Fibroblast of lung (primary cell): ENCODE results near the gene TM4SF18. TPM values are rescaled to one million over a fixed set of nuclear protein-coding genes. Genes with fewer than 3 reads are reported as not detected.

Experiments used
- DNase-seq, 2 donors: peaks; one replicate each; pipeline versions ENCODE4 v3.0.0 to v3.0.0-alpha.2; 2010; ENCODE audit warnings: low read depth in 2 of 2
- H2AFZ ChIP-seq: 2 replicates; pipeline ENCODE4 v1.5.1; 2012; ENCODE audit warnings: low read length, control low read depth, inconsistent platforms
- H3K27ac ChIP-seq: 2 replicates; pipeline ENCODE4 v1.5.1; 2011; ENCODE audit warnings: low read length, control low read depth; ENCODE audit not compliant: insufficient read depth
- H3K27me3 ChIP-seq: 2 replicates; pipeline ENCODE4 v1.5.1; 2011; ENCODE audit warnings: mild to moderate bottlenecking, low read length; ENCODE audit not compliant: control insufficient read depth, insufficient read depth
- H3K36me3 ChIP-seq: 2 replicates; pipeline ENCODE4 v1.5.1; 2011; ENCODE audit warnings: low read length; ENCODE audit not compliant: control insufficient read depth, insufficient read depth
- H3K4me1 ChIP-seq: 2 replicates; pipeline ENCODE4 v1.5.1; 2011; ENCODE audit warnings: low read length; ENCODE audit not compliant: control insufficient read depth, insufficient read depth; ENCODE audit errors: extremely low read depth
- H3K4me2 ChIP-seq: 2 replicates; pipeline ENCODE4 v1.5.1; 2011; ENCODE audit warnings: low read length, control low read depth; ENCODE audit not compliant: insufficient read depth; ENCODE audit errors: extremely low read depth
- H3K4me3 ChIP-seq, 4 experiments: fragments of 200-600 bp in 1 of 4; sonication (generic) in 1 of 4; replicated peaks in 1 of 4; 2 replicates each; pipeline ENCODE4 v1.5.1; 2011 to 2016; ENCODE audit warnings: low read length in 4 of 4, low read depth in 3 of 4, mild to moderate bottlenecking in 3 of 4, control low read depth in 2 of 4, inconsistent platforms in 1 of 4, mixed read lengths in 1 of 4; ENCODE audit not compliant: insufficient read depth in 1 of 4; ENCODE audit errors: control extremely low read depth in 1 of 4
- H3K79me2 ChIP-seq: 2 replicates; pipeline ENCODE4 v1.5.1; 2012; ENCODE audit warnings: mild to moderate bottlenecking, low read length, inconsistent platforms; ENCODE audit not compliant: control insufficient read depth, insufficient read depth
- H3K9ac ChIP-seq: 2 replicates; pipeline ENCODE4 v1.5.1; 2011; ENCODE audit warnings: mild to moderate bottlenecking, low read length, control low read depth; ENCODE audit not compliant: insufficient read depth
- H3K9me3 ChIP-seq: 2 replicates; pipeline ENCODE4 v1.5.1; 2012; ENCODE audit warnings: low read depth, low read length; ENCODE audit not compliant: control insufficient read depth, insufficient read depth
- H4K20me1 ChIP-seq: 2 replicates; pipeline ENCODE4 v1.5.1; 2011; ENCODE audit warnings: low read length; ENCODE audit not compliant: control insufficient read depth, insufficient read depth; ENCODE audit errors: extremely low read depth
- CTCF ChIP-seq, 2 donors: IDR thresholded peaks in 1 of 2; conservative IDR thresholded peaks in 1 of 2; 1 replicate in 1 of 2; 2 replicates in 1 of 2; pipeline ENCODE4 v1.5.1; 2011 to 2012; ENCODE audit warnings: low read length in 2 of 2, control low read depth in 1 of 2, inconsistent platforms in 1 of 2, low read depth in 1 of 2, mild to moderate bottlenecking in 1 of 2
- EZH2 ChIP-seq: IDR thresholded peaks from 2 replicates; pipeline ENCODE4 v1.5.1; 2012; ENCODE audit warnings: low read length, control low read depth, mild to moderate bottlenecking; ENCODE audit errors: missing control alignments
- polyA plus RNA-seq, 2 donors: library from polyadenylated mRNA; depleted of rRNA in 1 of 2; stranded (reverse) in 1 of 2; unstranded in 1 of 2; fragments of >200 nt; gene quantifications; 2 replicates each; pipeline ENCODE4 v1.2.1, GENCODE V29; 2011 to 2012; ENCODE audit warnings: missing spikeins in 1 of 2
- total RNA-seq: library from RNA; depleted of rRNA; stranded (reverse); fragments of >200 nt; gene quantifications from 2 replicates; pipeline ENCODE4 v1.2.1, GENCODE V29; 2014

Gene TM4SF18
- total and polyA plus RNA-seq, 2 donors (not counting 1 experiment from before 2014, with no cell fraction given): not detected

DNA sequence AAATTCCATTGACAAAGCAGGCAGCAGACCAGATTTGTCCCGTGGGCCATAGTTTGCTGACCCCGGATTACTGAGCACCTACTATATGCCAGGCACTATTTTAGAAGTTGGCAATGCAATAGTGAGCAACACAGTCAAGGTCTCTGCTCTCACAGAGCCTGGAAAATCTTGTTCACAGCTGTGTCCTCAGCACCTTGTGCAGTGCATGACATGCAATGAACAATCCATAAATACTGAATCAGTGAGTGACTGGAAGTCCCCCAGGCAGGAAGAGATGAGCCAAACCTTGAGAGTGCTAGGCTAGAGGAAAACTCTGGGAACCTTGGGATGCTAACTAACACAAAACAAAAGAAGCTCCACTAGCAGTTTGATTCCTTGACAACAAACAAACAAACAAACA, 29.6 kb upstream of the TM4SF18 start:
- peaks cover 2% of the 10 kb centered on the region for H3K4me1 ChIP-seq
- H3K79me2 ChIP-seq: no peaks in the 10 kb centered on the region
- H4K20me1 ChIP-seq: no peaks in the 10 kb centered on the region
- DNase-seq: peak in 1 of 2 donors; percentile 42
- H3K27ac ChIP-seq: no peak overlapping the region
- H3K4me3 ChIP-seq: no peak overlapping the region
- H3K9me3 ChIP-seq: no peaks in the 10 kb centered on the region
- no peak overlapping the region for H2AFZ ChIP-seq
- no peaks in the 10 kb centered on the region for H3K36me3 ChIP-seq
- H3K27me3 ChIP-seq: no peaks in the 10 kb centered on the region
- no peak overlapping the region for H3K4me2 ChIP-seq
- TF ChIP-seq CTCF (conservative IDR thresholded peaks at IDR 0.05 in 1 of 2, IDR thresholded peaks at IDR 0.05 in 1 of 2; ENCODE audit: low read depth in 1 of 2, low read length in 2 of 2) (no peak), EZH2 (no peak)
- H3K9ac ChIP-seq: no peak overlapping the region

DNA sequence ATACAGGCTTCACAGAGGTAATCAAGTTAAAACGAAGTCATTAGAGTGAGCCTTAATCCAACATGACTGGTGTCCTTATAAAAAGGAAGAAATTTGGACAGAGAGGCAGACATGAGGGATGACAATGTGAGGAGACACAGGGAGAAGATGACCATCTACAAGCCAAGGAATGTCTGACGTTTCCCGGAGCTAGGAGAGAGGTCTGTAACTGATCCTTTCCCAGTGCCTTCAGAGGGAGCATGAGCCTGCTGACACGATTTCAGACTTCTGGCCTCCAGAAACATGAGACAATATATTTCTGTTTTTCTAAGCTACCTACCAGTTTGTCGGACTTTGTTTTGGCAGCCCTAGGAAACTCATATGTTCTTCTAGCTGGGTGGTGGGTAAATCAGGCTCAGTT, 28.9 kb upstream of the TM4SF18 start:
- no peaks in the 10 kb centered on the region for H3K27me3 ChIP-seq
- H3K4me3 ChIP-seq: no peak overlapping the region
- H2AFZ ChIP-seq: peak overlapping the region; percentile 43
- no peaks in the 10 kb centered on the region for H3K9me3 ChIP-seq
- H4K20me1 ChIP-seq: no peaks in the 10 kb centered on the region
- TF ChIP-seq CTCF (conservative IDR thresholded peaks at IDR 0.05 in 1 of 2, IDR thresholded peaks at IDR 0.05 in 1 of 2; ENCODE audit: low read depth in 1 of 2, low read length in 2 of 2) (no peak), EZH2 (no peak)
- no peak overlapping the region for H3K27ac ChIP-seq
- H3K79me2 ChIP-seq: no peaks in the 10 kb centered on the region
- DNase-seq: no peak
- peaks cover 2% of the 10 kb centered on the region for H3K4me1 ChIP-seq
- H3K4me2 ChIP-seq: no peak overlapping the region
- no peak overlapping the region for H3K9ac ChIP-seq
- H3K36me3 ChIP-seq: no peaks in the 10 kb centered on the region

- no peaks in the 10 kb centered on the region for H3K4me1 ChIP-seq
- no peak overlapping the region for H2AFZ ChIP-seq
- DNase-seq: peak; percentile 26 to 58
- H3K36me3 ChIP-seq: no peaks in the 10 kb centered on the region
- no peak overlapping the region for H3K27ac ChIP-seq
- no peak overlapping the region for H3K9ac ChIP-seq
- no peaks in the 10 kb centered on the region for H4K20me1 ChIP-seq
- H3K9me3 ChIP-seq: no peaks in the 10 kb centered on the region
- no peaks in the 10 kb centered on the region for H3K79me2 ChIP-seq
- H3K27me3 ChIP-seq: no peaks in the 10 kb centered on the region
- no peak overlapping the region for H3K4me2 ChIP-seq
- no peak overlapping the region for H3K4me3 ChIP-seq
- TF ChIP-seq EZH2: no peak
- no peak for TF ChIP-seq CTCF (conservative IDR thresholded peaks at IDR 0.05 in 1 of 2, IDR thresholded peaks at IDR 0.05 in 1 of 2; ENCODE audit: low read depth in 1 of 2, low read length in 2 of 2)
Measured at GRCh38 chr3:149356630-149357029, 23.2 kb upstream of the TM4SF18 start.
